Upper lobe of left lung (tissue), 4 donors: ENCODE measurements around the gene GALNT14.

ENCODE experiments used
- CTCF ChIP-seq, 6 experiments: fragments of 450-650 bp in 4 of 6; fragments of 200-600 bp in 2 of 6; sonication (generic) in 2 of 6; IDR thresholded peaks; one replicate each; pipeline ENCODE4 v1.5.1; 2016 to 2019; ENCODE audit warnings: antibody characterized with exemption in 6 of 6
- EP300 ChIP-seq, 4 donors: sonication (generic); formaldehyde crosslinking; IDR thresholded peaks; one replicate each; pipeline ENCODE4 v1.5.1; 2017; ENCODE audit warnings: antibody characterized with exemption in 4 of 4, control low read depth in 2 of 4
- POLR2A ChIP-seq, 4 donors: fragments of 450-650 bp; IDR thresholded peaks; one replicate each; pipeline ENCODE4 v1.5.1; 2016 to 2017; ENCODE audit warnings: antibody characterized with exemption in 4 of 4, mild to moderate bottlenecking in 2 of 4
- POLR2AphosphoS5 ChIP-seq, 2 donors: sonication (generic); formaldehyde crosslinking; IDR thresholded peaks; one replicate each; pipeline ENCODE4 v1.5.1; 2017; ENCODE audit warnings: antibody characterized with exemption in 2 of 2

- TF ChIP-seq CTCF (IDR thresholded peaks at IDR 0.05) = no peak
- no peak for TF ChIP-seq POLR2A (IDR thresholded peaks at IDR 0.05)
- TF ChIP-seq EP300 (IDR thresholded peaks at IDR 0.05) = no peak
- no peak for TF ChIP-seq POLR2AphosphoS5 (IDR thresholded peaks at IDR 0.05)
Observed at GRCh38 chr2:30886080-30886479, 252.2 kb downstream of the GALNT14 start.
